Body of pancreas (tissue), 4 donors: ENCODE data around the gene EFCAB11. TPM values are rescaled to one million over a fixed set of nuclear protein-coding genes. Genes with fewer than 3 reads are reported as not detected.

Experiments used
- ATAC-seq: fragments of 150-250 bp; one replicate; pipeline ENCODE4 v1.9.1; 2016
- DNase-seq, 4 donors: peaks; one replicate each; pipeline ENCODE4 v3.0.0-alpha.2; 2019
- H3K27ac ChIP-seq, 4 donors: fragments of 200-600 bp; sonication (generic); 1 replicate in 3 of 4; 2 replicates in 1 of 4; pipeline versions ENCODE4 v1.5.1 to v1.6.1; 2016 to 2019; ENCODE audit warnings: mild to moderate bottlenecking in 1 of 4, mixed read lengths in 1 of 4, moderate library complexity in 1 of 4
- H3K27me3 ChIP-seq, 2 donors: fragments of 200-600 bp; sonication (generic); one replicate each; pipeline ENCODE4 v1.6.0; 2016; ENCODE audit warnings: mild to moderate bottlenecking in 1 of 2
- H3K36me3 ChIP-seq, 2 donors: fragments of 200-600 bp; sonication (generic); replicated peaks in 1 of 2; 2 replicates each; pipeline ENCODE4 v1.5.1; 2016; ENCODE audit warnings: low read depth in 2 of 2; ENCODE audit not compliant: insufficient read depth in 1 of 2
- H3K4me1 ChIP-seq: fragments of 200-600 bp; sonication (generic); one replicate; pipeline ENCODE4 v1.6.0; 2016
- H3K4me3 ChIP-seq, 2 donors: fragments of 200-600 bp; sonication (generic); 1 replicate in 1 of 2; 2 replicates in 1 of 2; pipeline ENCODE4 v1.5.1; 2016 to 2019
- H3K9me3 ChIP-seq, 3 donors: fragments of 200-600 bp; sonication (generic); 1 replicate in 2 of 3; 2 replicates in 1 of 3; pipeline ENCODE4 v1.5.1; 2016
- CTCF ChIP-seq, 7 experiments: fragments of 450-650 bp in 4 of 7; fragments of 200-600 bp in 3 of 7; sonication (generic) in 3 of 7; IDR thresholded peaks; one replicate each; pipeline ENCODE4 v1.5.1; 2016 to 2019; ENCODE audit warnings: antibody characterized with exemption in 7 of 7
- POLR2A ChIP-seq, 3 donors: fragments of 450-650 bp; IDR thresholded peaks; one replicate each; pipeline ENCODE4 v1.6.1; 2016; ENCODE audit warnings: antibody characterized with exemption in 3 of 3, mild to moderate bottlenecking in 2 of 3
- WGBS, 2 donors: methylation state at CpG; one replicate each; pipeline ENCODE4 v1.1.5; 2017; 5-methylcytosine and 5-hydroxymethylcytosine counted together
- intact Hi-C: fragments of 100-400 bp; cut with DNase I; formaldehyde crosslinking; loops from one replicate; pipeline ENCODE4 v1.15.1; 2023
- total RNA-seq, 2 donors: library from RNA; depleted of rRNA; stranded (reverse); fragments of >200 nt; gene quantifications; one replicate each; pipeline ENCODE4 v1.1.0, GENCODE V29; 2016

EFCAB11 gene
- total RNA-seq, result 1 to 10 TPM; 1.6 to 2.9 TPM

- DNase-seq, result peak; percentile 98 to 99 (median 98)
- TF ChIP-seq POLR2A (IDR thresholded peaks at IDR 0.05) (peak in 2 of 3 donors; percentile 67 to 70), CTCF (IDR thresholded peaks at IDR 0.05) (peak in 2 of 7 experiments; percentile 4 to 9)
- peaks cover 15% of the 10 kb centered on the region for H3K4me1 ChIP-seq
Observed at GRCh38 chr14:89954070-89955021, at the start of gene EFCAB11. Gene EFCAB11, minus strand, starts transcription at chr14:89954730. Its CDS starts 70 bp downstream, at chr14:89954660.

DNA sequence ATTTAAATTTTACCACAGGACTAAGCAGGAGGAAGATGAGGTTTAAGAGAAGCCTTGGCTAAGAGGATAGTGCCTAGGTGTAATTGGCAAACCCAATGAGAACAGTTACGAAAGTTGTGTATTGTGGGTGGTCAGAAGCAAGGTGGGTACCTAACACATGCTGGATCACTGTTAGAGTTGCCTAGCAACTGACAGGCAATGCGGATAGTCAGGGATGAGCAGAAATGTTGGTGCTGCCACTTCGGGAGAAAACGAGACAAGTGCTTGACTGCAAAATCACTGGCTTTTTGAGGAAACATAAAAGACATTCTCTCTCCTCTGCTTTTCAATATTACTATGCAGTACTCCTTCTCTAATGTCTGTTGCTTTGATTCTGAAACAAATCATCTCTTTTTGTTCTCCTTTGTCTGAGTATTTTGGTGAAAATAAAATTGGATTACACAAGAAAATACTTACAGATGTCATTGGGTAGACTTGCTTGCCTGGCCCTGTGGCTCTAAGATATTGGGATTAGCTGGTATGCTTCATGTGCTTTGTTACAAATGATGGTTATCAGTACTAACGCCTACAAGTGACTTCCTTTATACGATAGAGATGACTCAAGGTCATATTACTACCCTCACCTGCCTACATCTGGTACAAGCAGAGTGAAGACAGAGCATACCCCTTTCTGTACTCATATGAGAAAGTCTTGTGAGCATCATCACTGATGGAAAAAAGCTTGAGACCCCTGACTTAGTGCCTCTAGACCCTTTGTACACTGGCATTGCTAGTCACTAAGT is 49.2 kb upstream of the EFCAB11 start:
- DNase-seq, result no peak
- Histone ChIP-seq H3K27ac (no peak overlapping the region), H3K4me3 (no peak overlapping the region), H3K36me3 (no peaks in the 10 kb centered on the region), H3K9me3 (no peaks in the 10 kb centered on the region), H3K27me3 (no peaks in the 10 kb centered on the region), H3K4me1 (no peaks in the 10 kb centered on the region)
- 80 to 90% methylated on average over 6 of the region's 6 CpGs for WGBS, 2 donors
- no peak for ATAC-seq
- TF ChIP-seq CTCF (IDR thresholded peaks at IDR 0.05), result no peak
- no peak for TF ChIP-seq POLR2A (IDR thresholded peaks at IDR 0.05)
- intact Hi-C loops, result no loop called here

More at GRCh38 chr14:89954070-89955021, at the start of gene EFCAB11:
- Histone ChIP-seq H3K4me3 (peak within 1 kb of the TSS; percentile 26 to 79), H3K27ac (peak within 1 kb of the TSS; percentile 62 to 96 (median 88)), H3K36me3 (no peaks in the 10 kb centered on the region), H3K9me3 (no peaks in the 10 kb centered on the region), H3K27me3 (no peaks in the 10 kb centered on the region)
- intact Hi-C loops, result no loop called here
- peak; percentile 91 for ATAC-seq
- 2% methylated on average over 19 to 44 of the region's 44 CpGs for WGBS, 2 donors

GRCh38 chr14:90000935-90001334 is 46.4 kb upstream of the EFCAB11 start:
- DNase-seq, result no peak
- Histone ChIP-seq H3K4me1 (no peaks in the 10 kb centered on the region), H3K27ac (no peak overlapping the region), H3K9me3 (no peaks in the 10 kb centered on the region), H3K4me3 (no peak overlapping the region), H3K36me3 (peaks cover 0 to 9% of the 10 kb centered on the region in 2 donors), H3K27me3 (no peaks in the 10 kb centered on the region)
- no peak for ATAC-seq
- intact Hi-C loops, result no loop called here
- WGBS, 2 donors, result 91 to 94% methylated on average over 2 of the region's 2 CpGs
- TF ChIP-seq POLR2A (IDR thresholded peaks at IDR 0.05) (no peak), CTCF (IDR thresholded peaks at IDR 0.05) (no peak)

- ATAC-seq, result no peak
- H3K36me3 ChIP-seq, result peaks cover 0 to 10% of the 10 kb centered on the region in 2 donors
Observed at GRCh38 chr14:89996963-89997362, 42.4 kb upstream of the EFCAB11 start.

More at GRCh38 chr14:89996963-89997362, 42.4 kb upstream of the EFCAB11 start:
- H3K27ac ChIP-seq, result no peak overlapping the region
- H3K9me3 ChIP-seq, result no peaks in the 10 kb centered on the region
- TF ChIP-seq CTCF (IDR thresholded peaks at IDR 0.05) (no peak), POLR2A (IDR thresholded peaks at IDR 0.05) (no peak)
- WGBS, 2 donors, result 91 to 100% methylated on average over 1 of the region's 1 CpG
- DNase-seq, result no peak
- intact Hi-C loops, result no loop called here
- H3K4me3 ChIP-seq, result no peak overlapping the region
- no peaks in the 10 kb centered on the region for H3K4me1 ChIP-seq
- H3K27me3 ChIP-seq, result no peaks in the 10 kb centered on the region
